ENCODE results near the gene ACADS. TPM values are rescaled to one million over a fixed set of nuclear protein-coding genes. Genes with fewer than 3 reads are reported as not detected.

The ACADS gene
- total RNA-seq, 4 donors from 2014 or later = 11.3 to 30.9 (median 19.6) TPM

GRCh38 chr12:120687578-120688289, 37.9 kb upstream of the ACADS start:
- no peak for DNase-seq

DNA sequence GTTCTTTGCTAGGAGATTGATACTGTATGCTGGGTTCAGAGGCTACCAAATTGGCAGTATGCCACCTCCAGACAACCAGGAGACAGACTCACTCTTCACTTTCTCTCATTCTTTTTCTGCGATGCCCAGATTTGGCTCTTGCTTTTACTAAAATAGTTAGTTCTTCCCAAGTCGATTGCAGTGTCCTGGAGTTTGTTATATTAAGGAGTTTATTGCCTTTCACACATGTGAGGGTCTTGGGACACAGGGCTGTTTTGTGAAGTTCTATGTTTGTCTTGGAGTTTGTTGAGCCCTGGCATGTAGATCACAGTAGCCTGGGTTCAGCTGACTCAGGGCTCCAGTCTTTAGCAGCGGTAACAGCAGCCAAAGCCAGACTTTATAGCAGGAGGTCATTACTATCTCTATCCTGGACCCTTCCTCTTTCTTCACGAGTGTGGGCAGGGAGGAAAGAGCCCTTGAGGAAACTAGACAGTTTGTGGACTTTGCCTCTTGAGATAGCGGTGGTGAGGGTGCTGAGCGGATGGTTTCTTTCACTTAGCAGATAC, 37.0 kb upstream of the ACADS start:
- Histone ChIP-seq H3K36me3 (peaks cover 0 to 7% (median 0%) of the 10 kb centered on the region in 3 donors), H3K27me3 (no peaks in the 10 kb centered on the region), H3K4me1 (peaks cover 19 to 65% (median 22%) of the 10 kb centered on the region in 3 donors), H3K9me3 (no peaks in the 10 kb centered on the region), H3K27ac (peak overlapping the region; percentile 20 to 98 (median 66)), H3K4me3 (peak overlapping the region; percentile 86 to 91 (median 88))
- TF ChIP-seq POLR2A (IDR thresholded peaks at IDR 0.05) = no peak
- peak in 1 of 6 experiments; percentile 10 for TF ChIP-seq CTCF (IDR thresholded peaks at IDR 0.05)
- intact Hi-C loops (cut with DNase I) = no loop called here
- DNase-seq = no peak
- 13 to 14% methylated on average over 5 to 6 of the region's 6 CpGs for WGBS, 2 donors

More at GRCh38 chr12:120687578-120688289, 37.9 kb upstream of the ACADS start:
- no peaks in the 10 kb centered on the region for H3K9me3 ChIP-seq
- peak overlapping the region; percentile 86 to 98 (median 94) for H3K27ac ChIP-seq
- H3K4me1 ChIP-seq = peaks cover 19 to 61% (median 22%) of the 10 kb centered on the region in 3 donors
- H3K27me3 ChIP-seq = no peaks in the 10 kb centered on the region
- TF ChIP-seq CTCF (IDR thresholded peaks at IDR 0.05) = no peak
- TF ChIP-seq POLR2A (IDR thresholded peaks at IDR 0.05) = no peak
- H3K4me3 ChIP-seq = peak overlapping the region; percentile 86 to 91 (median 88)
- WGBS, 2 donors = 1 to 2% methylated on average over 11 to 21 of the region's 31 CpGs
- intact Hi-C loops (cut with DNase I) = no loop called here
- H3K36me3 ChIP-seq = no peaks in the 10 kb centered on the region

GRCh38 chr12:120689397-120690082, 36.1 kb upstream of the ACADS start:
- intact Hi-C loops (cut with DNase I) = no loop called here
- WGBS, 2 donors = 78 to 83% methylated on average over 6 of the region's 6 CpGs
- Histone ChIP-seq H3K27me3 (no peaks in the 10 kb centered on the region), H3K4me1 (peaks cover 19 to 65% (median 22%) of the 10 kb centered on the region in 3 donors), H3K27ac (peak overlapping the region in 1 of 4 donors; percentile 98), H3K4me3 (peak overlapping the region in 2 of 4 donors; percentile 87 to 88), H3K36me3 (peaks cover 3 to 16% (median 7%) of the 10 kb centered on the region in 3 donors), H3K9me3 (no peaks in the 10 kb centered on the region)
- DNase-seq = no peak
- TF ChIP-seq CTCF (IDR thresholded peaks at IDR 0.05) = no peak
- no peak for TF ChIP-seq POLR2A (IDR thresholded peaks at IDR 0.05)

DNA sequence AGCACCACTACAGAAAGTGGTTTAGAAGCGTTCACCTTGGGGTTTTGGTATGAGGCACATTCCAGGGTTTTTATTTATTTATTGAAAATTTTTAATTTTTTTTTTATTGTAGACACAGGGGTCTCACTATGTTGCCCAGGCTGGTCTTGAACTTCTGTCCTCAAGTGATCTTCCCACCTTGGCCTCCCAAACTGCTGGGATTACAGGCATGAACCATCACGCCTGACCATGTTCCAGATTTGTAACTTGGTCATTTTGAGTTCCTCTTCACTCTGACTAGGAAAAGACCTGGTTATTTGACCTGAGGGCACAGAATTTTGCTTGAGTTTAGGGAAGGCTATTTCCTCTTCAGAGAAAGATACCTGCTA, 35.6 kb upstream of the ACADS start:
- peaks cover 7 to 22% (median 12%) of the 10 kb centered on the region in 3 donors for H3K36me3 ChIP-seq
- H3K9me3 ChIP-seq = no peaks in the 10 kb centered on the region
- intact Hi-C loops (cut with DNase I) = no loop called here
- H3K27ac ChIP-seq = no peak overlapping the region
- no peak for TF ChIP-seq POLR2A (IDR thresholded peaks at IDR 0.05)
- no peak for TF ChIP-seq CTCF (IDR thresholded peaks at IDR 0.05)
- no peak for DNase-seq
- no peak overlapping the region for H3K4me3 ChIP-seq
- WGBS, 2 donors = 63 to 75% methylated on average over 2 of the region's 2 CpGs
- no peaks in the 10 kb centered on the region for H3K27me3 ChIP-seq
- H3K4me1 ChIP-seq = peaks cover 19 to 65% (median 22%) of the 10 kb centered on the region in 3 donors

DNA sequence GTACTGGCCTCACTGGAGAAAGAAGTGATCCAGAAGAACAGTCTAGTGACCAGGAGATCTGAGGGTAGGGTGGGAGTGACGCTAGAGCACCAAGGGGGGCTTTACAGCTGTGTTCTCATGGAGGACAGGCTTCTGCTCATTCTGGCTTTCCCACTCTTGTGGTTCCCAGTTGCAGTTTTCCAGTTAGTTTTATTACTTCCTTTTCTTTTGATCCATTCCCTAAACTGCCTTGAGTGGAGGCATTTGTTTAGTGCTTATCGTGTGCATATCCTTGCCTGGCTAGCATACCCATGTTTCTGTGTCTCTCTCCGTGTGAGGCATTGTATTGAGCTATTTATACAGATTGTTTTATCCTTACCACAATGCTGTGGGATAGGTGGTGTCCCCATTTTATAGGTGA, 34.6 kb upstream of the ACADS start:
- Histone ChIP-seq H3K4me1 (peaks cover 19 to 59% (median 22%) of the 10 kb centered on the region in 3 donors), H3K27ac (no peak overlapping the region), H3K4me3 (no peak overlapping the region), H3K36me3 (peaks cover 15 to 31% (median 19%) of the 10 kb centered on the region in 3 donors), H3K9me3 (no peaks in the 10 kb centered on the region), H3K27me3 (no peaks in the 10 kb centered on the region)
- intact Hi-C loops (cut with DNase I) = no loop called here
- DNase-seq = no peak
- TF ChIP-seq POLR2A (IDR thresholded peaks at IDR 0.05) = no peak
- TF ChIP-seq CTCF (IDR thresholded peaks at IDR 0.05) = no peak
- 66 to 67% methylated on average over 3 of the region's 3 CpGs for WGBS, 2 donors
